Activated CD4-positive, alpha-beta T cell treated with anti-CD3 and anti-CD28 coated beads, Interleukin-2, amount 50 U/mL, for 4 hours (primary cell): ENCODE data around the gene TMPRSS15.

ENCODE experiments used
- DNase-seq, 2 experiments: peaks; one replicate each; pipeline ENCODE4 v3.0.0-alpha.2; 2020

Gene TMPRSS15

DNA sequence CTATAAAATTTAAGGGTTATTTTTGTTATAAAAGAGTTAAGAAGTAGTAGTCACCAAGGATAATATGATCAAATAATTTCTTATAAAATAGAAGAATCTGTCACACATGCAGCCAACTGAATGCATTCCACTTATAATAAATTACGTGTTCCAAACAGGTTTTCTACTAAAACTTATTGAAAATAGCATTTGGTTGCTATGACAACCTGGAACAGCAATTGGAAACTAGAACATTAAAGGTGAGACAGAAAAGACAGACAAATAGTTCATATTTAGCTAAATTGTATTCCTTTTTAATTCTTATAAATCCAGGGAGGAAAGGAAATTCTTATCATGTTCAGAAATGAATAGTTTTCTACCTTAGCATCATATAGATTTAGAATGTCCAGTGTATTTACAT lies 168.0 kb downstream of the TMPRSS15 start:
- no peak for DNase-seq

GRCh38 chr21:18228060-18228739 lies 175.4 kb downstream of the TMPRSS15 start:
- DNase-seq, result no peak

GRCh38 chr21:18222346-18222745 lies 181.2 kb downstream of the TMPRSS15 start:
- no peak for DNase-seq

- no peak for DNase-seq
These were observed 183.1 kb downstream of the TMPRSS15 start for GRCh38 chr21:18220498-18220897.
